Endometrium (tissue), 2 donors: Measurements from ENCODE around the gene CLEC7A.

Experiments
- FAIRE-seq: peaks from 2 replicates; lab custom pipeline; 2012; peaks lifted over from hg19 to GRCh38; lab: Jason Lieb, UNC
- donor health status: control.
- donor health status: control.

CLEC7A gene

DNA sequence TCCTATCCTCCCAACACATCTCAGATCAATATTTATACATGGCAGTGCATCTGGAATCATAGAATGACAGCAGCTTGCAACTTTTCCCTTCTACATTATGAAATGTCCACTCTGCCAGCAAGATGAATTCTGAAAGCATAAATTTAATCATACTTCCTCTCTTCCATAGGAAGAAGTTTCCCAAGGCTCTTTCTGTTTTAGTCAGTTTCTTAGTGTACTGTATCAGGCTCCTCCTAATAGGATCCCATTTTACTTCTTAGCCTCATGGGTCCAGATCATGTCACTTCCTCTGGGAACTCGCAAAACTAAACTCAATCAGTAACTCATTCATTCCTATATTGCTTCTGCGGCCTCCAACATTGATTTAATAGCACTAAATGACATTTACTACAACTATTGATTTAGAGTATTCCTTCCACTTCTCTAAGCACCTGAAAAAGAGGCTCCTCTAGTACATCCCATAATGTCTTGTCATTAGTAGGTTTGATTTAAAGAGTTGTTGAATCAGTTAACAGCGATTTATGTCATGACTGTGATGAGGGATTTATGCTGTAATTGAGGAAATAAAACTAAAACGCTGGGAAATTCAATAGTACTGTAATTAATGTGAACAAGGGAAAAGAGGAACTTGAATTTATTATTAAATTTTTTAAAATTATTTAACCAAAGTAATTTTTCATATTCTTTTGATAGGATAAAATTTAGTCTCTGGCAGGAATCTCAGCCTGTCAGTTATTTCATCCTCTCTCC, 35.2 kb downstream of the CLEC7A start:
- no peak for FAIRE-seq

DNA sequence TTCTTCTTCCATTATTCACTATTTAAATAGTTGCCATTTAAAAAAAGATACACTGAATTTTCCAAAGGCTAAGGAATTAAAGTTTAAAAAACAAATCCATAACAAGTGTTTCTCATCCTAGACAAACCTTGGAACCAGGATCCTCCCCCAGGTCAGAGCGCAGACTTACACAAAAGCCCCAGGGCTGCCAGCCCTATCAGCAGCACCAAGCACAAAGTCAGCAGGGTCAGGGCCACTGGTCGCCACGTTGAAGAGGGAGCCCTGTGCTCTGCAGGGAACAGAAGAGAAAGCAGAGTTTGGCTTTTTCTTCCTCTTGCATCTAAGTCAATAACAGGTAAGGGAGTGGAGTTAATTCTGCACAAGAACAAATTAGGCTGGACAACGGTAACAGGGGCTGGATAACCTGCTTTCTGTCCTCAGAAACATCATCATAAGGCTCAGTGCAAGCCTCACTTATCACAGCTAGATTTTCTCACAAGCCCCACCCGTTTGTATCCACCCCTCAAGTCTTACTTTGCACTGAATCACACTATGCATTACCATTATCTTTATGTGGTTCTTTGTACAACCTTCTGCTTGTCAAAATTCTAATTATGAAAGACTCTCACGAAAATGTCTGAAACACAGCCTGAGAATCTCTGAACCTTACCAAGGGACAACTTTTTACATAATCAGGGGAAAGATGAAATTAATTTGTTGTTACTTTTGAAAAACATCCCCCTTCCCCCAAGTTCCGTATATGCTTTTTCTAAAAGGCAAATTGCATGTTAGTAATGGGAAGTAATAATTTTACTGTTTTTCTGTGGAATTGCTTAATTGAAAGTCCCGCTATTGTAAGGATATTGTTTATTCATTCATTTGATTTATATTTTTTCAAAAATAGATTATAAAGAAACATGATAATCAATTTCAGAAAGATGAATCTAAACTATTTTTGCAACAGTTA, 40.8 kb downstream of the CLEC7A start:
- no peak for FAIRE-seq

DNA sequence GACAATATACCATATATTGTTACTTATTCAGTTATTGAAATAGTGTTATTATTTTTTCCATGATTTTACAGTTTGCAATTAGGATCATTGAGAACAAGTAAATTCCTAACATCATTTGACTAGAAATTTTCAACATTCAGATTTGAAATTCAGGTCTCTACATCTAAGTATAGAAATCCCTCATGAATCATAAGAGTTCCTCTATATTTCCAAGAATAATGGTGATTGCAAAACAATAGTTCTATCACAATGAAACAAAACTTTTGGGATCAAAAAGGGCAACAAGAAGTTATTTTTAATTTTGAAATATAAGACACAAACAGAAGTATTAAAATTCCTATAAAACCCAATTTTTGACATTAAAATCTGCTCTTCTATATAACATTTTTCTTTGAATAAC, 42.0 kb downstream of the CLEC7A start:
- FAIRE-seq = no peak

DNA sequence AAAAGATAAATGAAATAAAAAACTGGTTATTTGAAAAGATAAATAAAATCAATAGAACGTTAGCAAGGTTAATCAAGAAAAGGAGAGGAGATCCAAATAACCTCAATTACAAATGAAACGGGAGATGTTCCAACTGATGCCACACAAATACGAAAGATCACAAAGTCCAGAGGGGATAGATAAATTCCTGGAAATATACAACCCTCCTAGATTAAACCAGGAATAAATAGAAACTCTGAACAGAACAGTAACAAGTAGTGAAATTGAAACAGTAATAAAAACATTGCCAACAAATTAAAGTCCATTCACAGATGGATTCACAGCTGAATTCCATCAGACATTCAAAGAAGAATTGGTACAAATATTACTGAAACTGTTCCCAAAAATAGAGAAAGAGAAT, 43.6 kb downstream of the CLEC7A start:
- FAIRE-seq = no peak

DNA sequence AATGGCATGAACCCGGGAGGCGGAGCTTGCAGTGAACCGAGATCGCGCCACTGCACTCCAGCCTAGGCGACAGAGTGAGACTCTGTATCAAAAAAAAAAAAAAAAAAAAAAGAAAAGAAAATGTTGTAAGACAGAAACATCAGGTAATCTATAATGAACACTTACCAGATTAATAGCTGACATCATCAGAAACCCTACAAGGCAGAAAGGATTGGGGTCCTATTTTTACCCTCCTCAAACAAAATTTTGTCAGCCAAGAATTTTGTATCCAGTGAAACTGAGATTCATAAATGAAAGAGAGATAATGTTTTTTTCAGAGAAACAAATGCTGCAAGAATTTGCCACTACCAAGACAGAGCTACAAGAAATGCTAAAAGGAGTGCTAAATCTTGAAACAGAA, 45.3 kb downstream of the CLEC7A start:
- no peak for FAIRE-seq

DNA sequence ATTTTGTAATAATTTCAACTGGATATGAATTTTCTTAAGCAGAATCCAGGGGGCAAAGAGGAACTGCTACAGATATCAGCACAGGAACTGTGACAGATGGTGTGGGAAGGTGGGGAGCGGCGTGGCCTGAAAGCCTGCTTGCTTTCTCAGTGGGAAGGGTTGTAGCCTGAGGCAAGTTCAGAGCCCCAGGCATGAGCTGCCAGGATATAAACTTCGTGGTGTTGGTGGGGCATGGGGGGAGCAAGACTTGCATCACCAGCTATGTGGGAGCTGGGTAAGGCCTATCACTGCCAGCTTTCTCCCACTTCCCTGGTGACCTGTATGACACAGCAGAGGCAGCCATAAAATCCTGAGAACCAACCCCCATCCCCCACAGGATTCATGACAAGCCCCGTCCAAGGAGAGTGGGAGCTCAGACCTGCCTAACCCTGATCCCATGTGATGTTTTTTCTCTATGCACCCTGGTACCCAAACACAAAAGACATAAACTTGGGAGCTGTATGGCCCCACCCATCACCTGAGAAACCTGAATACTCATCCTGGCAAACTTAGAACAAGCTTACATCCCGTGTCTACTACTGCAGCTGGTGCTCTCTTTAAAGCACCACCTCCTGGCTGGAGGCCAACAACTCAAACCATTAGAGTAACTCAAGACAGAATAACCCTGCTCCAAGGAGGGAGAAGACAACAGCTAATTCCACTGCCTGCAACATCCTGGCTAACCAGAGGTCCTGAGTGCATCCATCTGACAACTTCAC, 47.7 kb downstream of the CLEC7A start:
- FAIRE-seq = no peak

DNA sequence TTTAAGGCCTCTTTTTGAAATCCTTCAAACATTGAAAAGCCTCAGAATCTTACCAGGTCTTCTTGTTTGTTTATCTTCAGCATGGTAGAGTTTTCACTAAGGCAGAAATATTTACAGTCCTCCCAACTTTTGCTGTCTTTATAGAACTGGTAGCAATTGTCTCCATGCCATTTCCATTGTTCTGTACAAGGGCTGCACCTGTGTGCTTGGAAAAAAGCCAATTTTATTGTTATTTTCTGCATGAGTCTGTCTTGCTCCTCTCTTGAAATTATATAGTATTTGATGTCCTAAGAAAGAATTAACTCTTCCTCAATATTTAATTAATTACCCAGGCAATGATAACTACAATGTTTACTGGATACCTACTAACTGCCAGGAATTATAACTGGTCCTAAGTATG, 54.5 kb downstream of the CLEC7A start:
- FAIRE-seq = no peak

DNA sequence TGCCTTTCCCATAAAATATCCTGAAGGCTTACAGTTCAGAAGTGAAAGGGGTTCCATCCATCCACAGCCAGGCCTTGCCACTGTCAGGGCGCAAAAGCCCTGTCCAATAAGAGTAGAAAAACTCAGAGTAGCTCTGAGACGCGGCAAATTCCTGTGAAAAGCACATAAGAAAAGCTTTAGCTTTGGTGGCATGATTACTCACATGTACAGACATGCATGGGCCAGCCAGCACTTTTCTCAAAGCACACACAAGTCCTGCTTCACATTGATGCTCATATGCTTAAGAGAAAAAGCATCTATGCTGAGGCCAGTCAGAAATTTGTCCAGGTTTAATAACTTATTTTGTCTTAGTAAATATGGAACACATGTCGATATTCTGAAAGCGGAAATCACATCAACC, 56.7 kb downstream of the CLEC7A start:
- FAIRE-seq = no peak

DNA sequence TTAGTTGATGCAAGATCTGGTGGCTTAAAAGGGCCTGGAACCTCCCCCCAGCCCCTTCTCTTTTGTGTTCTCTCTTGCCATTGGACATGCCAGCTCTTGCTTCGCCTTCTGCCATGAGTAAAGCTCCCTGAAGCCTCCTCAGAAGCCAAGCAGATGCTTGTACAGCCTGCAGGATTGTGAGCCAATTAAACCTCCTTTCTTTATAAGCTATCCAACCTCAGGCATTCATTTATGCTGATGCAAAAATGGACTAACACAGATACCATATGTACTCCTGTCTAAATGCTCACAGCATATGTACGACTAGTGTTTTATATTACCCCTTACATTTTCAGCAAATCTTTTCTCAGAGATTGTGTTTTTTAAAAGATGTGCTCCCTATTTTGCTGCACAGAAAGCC, 57.9 kb downstream of the CLEC7A start:
- no peak for FAIRE-seq

DNA sequence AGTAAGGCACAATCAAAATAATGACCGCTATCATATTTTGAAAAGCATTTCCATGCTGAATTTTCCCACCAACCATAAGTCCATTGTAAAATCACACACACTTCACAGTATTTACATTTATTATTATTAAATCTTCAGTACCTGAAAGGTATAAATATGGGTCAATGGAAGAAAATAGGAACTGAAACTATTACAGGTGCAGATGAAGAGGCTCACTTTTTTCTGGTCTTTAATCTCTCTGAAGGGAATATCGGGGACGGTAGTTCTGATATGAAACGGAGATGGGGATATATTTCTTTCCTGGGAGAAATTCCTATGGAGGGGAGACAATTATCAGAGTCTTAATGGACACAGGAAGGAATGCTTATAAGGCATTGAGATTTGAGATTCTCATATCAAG, 59.6 kb downstream of the CLEC7A start:
- FAIRE-seq = no peak

DNA sequence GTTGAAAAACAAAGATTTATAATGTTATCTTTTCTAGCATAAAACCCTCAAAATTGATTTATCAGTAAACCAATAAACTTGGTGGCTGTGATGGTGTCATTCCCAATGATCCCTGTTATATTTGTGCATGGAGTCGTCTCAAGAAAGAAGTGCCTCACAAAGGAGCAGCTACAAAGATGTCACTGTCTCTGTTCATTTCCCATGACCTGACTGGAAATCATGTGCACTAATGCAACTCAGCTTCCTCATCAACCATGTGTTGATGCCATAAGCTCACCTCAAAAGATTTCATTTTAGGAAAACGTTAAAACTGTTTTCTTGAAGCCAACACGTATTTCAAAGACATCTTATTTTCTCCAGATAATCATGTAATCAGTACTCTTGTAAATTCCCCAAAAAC, 60.0 kb downstream of the CLEC7A start:
- no peak for FAIRE-seq

DNA sequence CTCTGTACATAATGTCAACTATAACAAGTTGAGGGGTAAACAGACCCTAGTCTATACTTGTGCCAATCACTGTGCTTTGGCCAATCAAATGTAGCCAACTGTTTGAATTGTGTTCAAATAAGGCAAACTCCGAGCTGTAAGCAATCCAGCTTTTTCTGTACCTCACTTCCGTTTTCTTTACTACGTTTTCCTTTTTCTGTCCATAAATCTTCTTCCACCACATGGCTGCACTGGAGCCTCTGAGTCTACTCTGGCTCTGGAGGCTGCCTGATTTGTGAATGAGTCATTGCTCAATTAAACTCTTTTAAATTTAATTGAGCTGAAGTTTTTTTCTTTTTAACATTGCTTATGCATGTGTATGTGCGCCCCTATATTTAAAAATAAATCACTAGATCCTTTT, 60.9 kb downstream of the CLEC7A start:
- FAIRE-seq = no peak

DNA sequence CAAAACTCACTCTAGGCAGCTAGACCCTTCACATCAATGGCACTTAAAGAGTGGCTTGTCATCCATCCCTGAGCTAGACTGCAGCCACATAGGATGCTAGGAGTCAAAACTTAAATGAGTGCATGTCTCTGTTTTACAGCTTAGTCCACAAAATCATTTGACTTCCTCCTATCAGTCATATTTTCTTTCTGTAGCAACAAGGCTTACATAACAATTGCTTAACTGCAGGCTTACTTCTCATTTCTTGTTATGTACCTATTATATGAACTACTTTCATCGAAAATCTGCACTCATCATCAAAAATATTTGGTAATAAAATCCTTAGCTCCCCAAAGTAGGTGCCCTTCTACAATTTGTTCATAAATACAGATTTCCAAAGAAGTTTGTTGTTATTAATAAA, 61.4 kb downstream of the CLEC7A start:
- no peak for FAIRE-seq

DNA sequence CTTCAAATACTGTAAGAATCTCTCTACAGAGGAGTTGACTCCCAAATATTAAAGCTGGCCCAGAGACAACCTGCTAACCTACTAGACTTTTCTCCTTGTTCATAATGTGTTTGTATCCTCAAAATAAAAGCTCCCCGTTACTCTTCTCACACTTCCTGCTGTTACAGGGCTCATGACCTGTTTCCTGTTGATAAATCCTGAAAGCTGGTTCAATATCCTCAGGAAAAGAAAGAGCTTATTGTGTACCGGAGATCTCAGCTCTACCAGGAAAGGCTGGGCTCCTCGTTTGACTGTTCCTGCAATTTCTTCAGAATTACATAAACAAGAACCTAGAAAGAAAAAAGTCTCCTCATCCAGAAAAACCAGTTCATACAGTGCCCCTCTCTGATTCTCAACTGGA, 62.1 kb downstream of the CLEC7A start:
- no peak for FAIRE-seq

DNA sequence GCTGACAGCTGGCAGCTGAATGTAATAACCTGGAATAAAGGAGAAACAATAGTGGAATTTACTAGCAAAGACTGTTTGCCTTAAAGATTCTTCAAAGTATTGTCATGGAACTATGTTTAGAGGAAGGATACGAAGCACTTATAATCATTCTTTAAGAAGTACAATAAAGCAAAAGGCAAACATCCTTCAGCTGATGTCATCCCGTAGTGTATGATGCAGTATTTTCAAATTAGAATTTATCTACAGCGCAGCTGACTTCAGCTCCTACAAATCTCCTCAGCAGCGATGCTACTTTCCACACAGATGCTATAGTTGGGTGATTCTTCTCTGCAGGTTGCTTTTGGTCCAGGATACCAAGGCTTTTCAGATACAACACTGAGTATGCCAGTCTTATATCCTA, 62.7 kb downstream of the CLEC7A start:
- FAIRE-seq = no peak
